ENCODE measurements around the gene SMAP1. TPM values are rescaled to one million over a fixed set of nuclear protein-coding genes. Genes with fewer than 3 reads are reported as not detected.

Gene SMAP1
- total RNA-seq, 1 experiment from 2014 or later = 36.1 TPM

GRCh38 chr6:70633870-70634269, 33.8 kb upstream of the SMAP1 start:
- H3K4me1 Mint-ChIP-seq (ENCODE audit: low read depth, unreplicated experiment) = peaks cover 13% of the 10 kb centered on the region
- ChIA-PET CTCF (no interaction called here), POLR2A (interaction anchor here (0.5 kb wide), 1 partner anchor 35 kb away, joined by 4 read pairs; no protein-coding TSS in a partner anchor)
- DNase-seq = no peak
- H3K36me3 Mint-ChIP-seq (ENCODE audit: insufficient read depth, unreplicated experiment) = no peaks in the 10 kb centered on the region
- no peak for TF ChIP-seq CTCF (IDR thresholded peaks at IDR 0.05; ENCODE audit: insufficient read depth in 1 of 2, low read depth in 1 of 2, low read length in 1 of 2, severe bottlenecking in 1 of 2, unreplicated experiment in 1 of 2)
- Histone ChIP-seq H3K9me3 (no peaks in the 10 kb centered on the region), H3K4me3 (ENCODE audit: low read depth, low read length) (no peak overlapping the region), H3K36me3 (ENCODE audit: control insufficient read depth, insufficient read depth, low read length) (no peaks in the 10 kb centered on the region), H3K4me1 (no peaks in the 10 kb centered on the region), H3K27me3 (replicated peaks; ENCODE audit: control insufficient read depth, insufficient read depth, low read length) (no peaks in the 10 kb centered on the region)
- no TSS peak for BruUV-seq (replicated peaks)
- H3K9me3 Mint-ChIP-seq (ENCODE audit: unreplicated experiment) = no peaks in the 10 kb centered on the region
- no peak overlapping the region for H3K27ac Mint-ChIP-seq (ENCODE audit: unreplicated experiment)
- no peaks in the 10 kb centered on the region for H3K27me3 Mint-ChIP-seq (ENCODE audit: insufficient read depth, unreplicated experiment)
- H3K4me3 Mint-ChIP-seq (ENCODE audit: unreplicated experiment) = no peak overlapping the region
- intact Hi-C loops (cut with micrococcal nuclease; ENCODE audit: unreplicated experiment) = no loop called here

GRCh38 chr6:70636596-70636995, 31.1 kb upstream of the SMAP1 start:
- Histone ChIP-seq H3K4me3 (ENCODE audit: low read depth, low read length) (no peak overlapping the region), H3K36me3 (ENCODE audit: control insufficient read depth, insufficient read depth, low read length) (no peaks in the 10 kb centered on the region), H3K4me1 (no peaks in the 10 kb centered on the region), H3K27me3 (replicated peaks; ENCODE audit: control insufficient read depth, insufficient read depth, low read length) (no peaks in the 10 kb centered on the region), H3K9me3 (no peaks in the 10 kb centered on the region)
- intact Hi-C loops (cut with micrococcal nuclease; ENCODE audit: unreplicated experiment) = no loop called here
- no peaks in the 10 kb centered on the region for H3K4me1 Mint-ChIP-seq (ENCODE audit: low read depth, unreplicated experiment)
- no peak overlapping the region for H3K27ac Mint-ChIP-seq (ENCODE audit: unreplicated experiment)
- no peak overlapping the region for H3K4me3 Mint-ChIP-seq (ENCODE audit: unreplicated experiment)
- H3K9me3 Mint-ChIP-seq (ENCODE audit: unreplicated experiment) = no peaks in the 10 kb centered on the region
- H3K36me3 Mint-ChIP-seq (ENCODE audit: insufficient read depth, unreplicated experiment) = no peaks in the 10 kb centered on the region
- BruUV-seq (replicated peaks) = no TSS peak
- POLR2A ChIA-PET = no interaction called here
- H3K27me3 Mint-ChIP-seq (ENCODE audit: insufficient read depth, unreplicated experiment) = no peaks in the 10 kb centered on the region
- CTCF ChIA-PET = no interaction called here
- no peak for TF ChIP-seq CTCF (IDR thresholded peaks at IDR 0.05; ENCODE audit: insufficient read depth in 1 of 2, low read depth in 1 of 2, low read length in 1 of 2, severe bottlenecking in 1 of 2, unreplicated experiment in 1 of 2)
- no peak for DNase-seq

GRCh38 chr6:70638468-70638867, 29.2 kb upstream of the SMAP1 start:
- H3K9me3 Mint-ChIP-seq (ENCODE audit: unreplicated experiment) = no peaks in the 10 kb centered on the region
- ChIA-PET CTCF (no interaction called here), POLR2A (no interaction called here)
- Histone ChIP-seq H3K4me3 (ENCODE audit: low read depth, low read length) (no peak overlapping the region), H3K4me1 (no peaks in the 10 kb centered on the region), H3K36me3 (ENCODE audit: control insufficient read depth, insufficient read depth, low read length) (no peaks in the 10 kb centered on the region), H3K9me3 (no peaks in the 10 kb centered on the region), H3K27me3 (replicated peaks; ENCODE audit: control insufficient read depth, insufficient read depth, low read length) (no peaks in the 10 kb centered on the region)
- H3K36me3 Mint-ChIP-seq (ENCODE audit: insufficient read depth, unreplicated experiment) = no peaks in the 10 kb centered on the region
- BruUV-seq (replicated peaks) = no TSS peak
- no peaks in the 10 kb centered on the region for H3K27me3 Mint-ChIP-seq (ENCODE audit: insufficient read depth, unreplicated experiment)
- intact Hi-C loops (cut with micrococcal nuclease; ENCODE audit: unreplicated experiment) = no loop called here
- no peak for DNase-seq
- H3K27ac Mint-ChIP-seq (ENCODE audit: unreplicated experiment) = no peak overlapping the region
- no peak overlapping the region for H3K4me3 Mint-ChIP-seq (ENCODE audit: unreplicated experiment)
- no peak for TF ChIP-seq CTCF (IDR thresholded peaks at IDR 0.05; ENCODE audit: insufficient read depth in 1 of 2, low read depth in 1 of 2, low read length in 1 of 2, severe bottlenecking in 1 of 2, unreplicated experiment in 1 of 2)
- no peaks in the 10 kb centered on the region for H3K4me1 Mint-ChIP-seq (ENCODE audit: low read depth, unreplicated experiment)

Measured in Caco-2 (cell line).